CD4-positive, alpha-beta T cell (primary cell): ENCODE measurements around the gene ELOVL1. TPM values are rescaled to one million over a fixed set of nuclear protein-coding genes. Genes with fewer than 3 reads are reported as not detected.
A peak's percentile ranks its signal among the peaks of the same experiment; 100 is the strongest.

Experiments
- ATAC-seq: fragments of 200-7000 bp; cut with Tn5 transposase; one replicate; pipeline ENCODE4 v1.10.0; 2022; ENCODE audit warnings: mild to moderate bottlenecking; ENCODE audit not compliant: poor library complexity
- CTCF ChIA-PET: fragments of 350-600 bp; sonication (Branson Sonifier 250); formaldehyde crosslinking; loops from one replicate; lab custom pipeline; 2021; ENCODE audit warnings: antibody characterized with exemption, inconsistent platforms; lab: Charles Lee
- POLR2A ChIA-PET: fragments of 350-600 bp; sonication (Branson Sonifier 250); formaldehyde crosslinking; loops from one replicate; lab custom pipeline; 2021; ENCODE audit warnings: antibody characterized with exemption, inconsistent platforms; lab: Charles Lee
- DNase-seq, 14 experiments: peaks; one replicate each; pipeline ENCODE4 v3.0.0-alpha.2; 2013 to 2020; ENCODE audit warnings: mixed read lengths in 2 of 14
- H3K27ac ChIP-seq, 2 donors: one replicate each; pipeline versions ENCODE4 v1.5.1 to v1.7.0; 2013; ENCODE audit warnings: low read length in 2 of 2, low read depth in 1 of 2, mild to moderate bottlenecking in 1 of 2
- H3K27me3 ChIP-seq, 2 experiments: 1 replicate in 1 of 2; 2 replicates in 1 of 2; pipeline versions ENCODE4 v1.6.1 to v1.7.0; 2013; ENCODE audit warnings: low read length in 2 of 2, control low read depth in 1 of 2, mild to moderate bottlenecking in 1 of 2, moderate library complexity in 1 of 2; ENCODE audit not compliant: insufficient read depth in 2 of 2, control insufficient read depth in 1 of 2
- H3K36me3 ChIP-seq: one replicate; pipeline ENCODE4 v1.6.1; 2013; ENCODE audit warnings: low read length, control low read depth; ENCODE audit not compliant: insufficient read depth
- H3K4me1 ChIP-seq: one replicate; pipeline ENCODE4 v1.6.1; 2013; ENCODE audit warnings: low read length, control low read depth; ENCODE audit not compliant: insufficient read depth
- H3K4me3 ChIP-seq: one replicate; pipeline ENCODE4 v1.5.1; 2013; ENCODE audit warnings: mild to moderate bottlenecking, low read length, moderate library complexity
- H3K9me3 ChIP-seq, 2 experiments: 1 replicate in 1 of 2; 2 replicates in 1 of 2; pipeline versions ENCODE4 v1.6.1 to v1.7.0; 2013; ENCODE audit warnings: low read length in 2 of 2, mild to moderate bottlenecking in 2 of 2, control low read depth in 1 of 2, moderate library complexity in 1 of 2; ENCODE audit not compliant: control insufficient read depth in 1 of 2, insufficient read depth in 1 of 2
- H3K27ac Mint-ChIP-seq: one replicate; pipeline ENCODE4 v1.8.0; 2020; ENCODE audit warnings: mixed read lengths
- H3K27me3 Mint-ChIP-seq: one replicate; pipeline ENCODE4 v1.8.0; 2021; ENCODE audit warnings: mixed read lengths
- H3K36me3 Mint-ChIP-seq: one replicate; pipeline ENCODE4 v1.8.0; 2021; ENCODE audit warnings: low read depth, mixed read lengths
- H3K4me1 Mint-ChIP-seq: one replicate; pipeline ENCODE4 v1.8.0; 2021; ENCODE audit warnings: low read depth, mixed read lengths
- H3K4me3 Mint-ChIP-seq: one replicate; pipeline ENCODE4 v1.8.0; 2020; ENCODE audit warnings: mild to moderate bottlenecking, mixed read lengths
- H3K9me3 Mint-ChIP-seq: one replicate; pipeline ENCODE4 v1.8.0; 2020; ENCODE audit warnings: mixed read lengths
- intact Hi-C, 2 experiments: fragments of 100-400 bp; cut with DNase I in 1 of 2; cut with micrococcal nuclease in 1 of 2; formaldehyde crosslinking; loops; one replicate each; pipeline versions ENCODE4 v1.15.1 to v1.9.0; 2023 to 2025; cut with DNase I, micrococcal nuclease
- total RNA-seq, 174 experiments: library from RNA in 2 of 174; stranded (reverse) in 2 of 174; gene quantifications; one replicate each; pipeline ENCODE4 v1.2.3 and lab custom pipeline; 2021 to 2026
- TF ChIP-seq, protein P1 (sequence below): fragments of 200-600 bp; IDR thresholded peaks from one replicate; pipeline ENCODE4 v1.8.0; 2022; ENCODE audit warnings: antibody characterized with exemption, mild to moderate bottlenecking

Gene ELOVL1
- total RNA-seq, 2 experiments from 2014 or later = 28.7 to 31.2 TPM

DNA sequence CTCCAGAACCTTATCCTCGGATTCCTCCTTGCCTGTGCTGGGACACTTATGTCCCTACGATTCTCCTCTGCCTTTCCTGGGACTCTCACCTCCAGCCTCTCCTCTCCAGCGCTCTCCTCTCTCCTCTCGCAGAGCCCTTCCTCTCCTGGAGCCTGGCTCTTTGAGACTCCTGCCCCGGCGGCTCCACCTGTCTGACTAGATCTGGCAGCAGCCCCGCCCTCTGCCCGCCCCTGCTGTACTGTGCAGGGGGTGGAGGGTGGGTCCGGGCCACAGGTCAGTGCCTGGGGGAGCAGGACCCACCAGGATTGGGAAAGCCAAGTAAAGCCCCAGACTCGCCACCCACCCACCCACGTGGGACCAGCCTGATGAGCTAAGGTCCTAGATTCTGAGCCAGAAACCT, 1.6 kb downstream of the ELOVL1 start:
- ChIA-PET POLR2A (interaction anchor here (0.6 to 2.6 kb wide), 2 partner anchors 23 to 24 kb away, joined by 3 to 24 read pairs; partner anchors contain the start of genes MED8 and SZT2), CTCF (no interaction called here)
- Histone ChIP-seq H3K27me3 (no peaks in the 10 kb centered on the region), H3K4me3 (no peak overlapping the region), H3K9me3 (no peaks in the 10 kb centered on the region), H3K4me1 (peaks cover 35% of the 10 kb centered on the region), H3K27ac (peak overlapping the region; percentile 52 to 79), H3K36me3 (peaks cover 39% of the 10 kb centered on the region)
- Mint-ChIP-seq H3K27ac (peak overlapping the region; percentile 94), H3K9me3 (no peaks in the 10 kb centered on the region), H3K27me3 (no peaks in the 10 kb centered on the region), H3K36me3 (peaks cover 54% of the 10 kb centered on the region), H3K4me3 (peak overlapping the region; percentile 92), H3K4me1 (peaks cover 40% of the 10 kb centered on the region)
- peak in 1 of 14 experiments; percentile 21 for DNase-seq
- intact Hi-C loops = loop anchor here in 1 of 2 experiments (10.0 kb wide), 1 partner anchor 579 kb away; the partner anchor contains the start of gene IPO13
- ATAC-seq = no peak
- TF ChIP-seq, protein P1, sequence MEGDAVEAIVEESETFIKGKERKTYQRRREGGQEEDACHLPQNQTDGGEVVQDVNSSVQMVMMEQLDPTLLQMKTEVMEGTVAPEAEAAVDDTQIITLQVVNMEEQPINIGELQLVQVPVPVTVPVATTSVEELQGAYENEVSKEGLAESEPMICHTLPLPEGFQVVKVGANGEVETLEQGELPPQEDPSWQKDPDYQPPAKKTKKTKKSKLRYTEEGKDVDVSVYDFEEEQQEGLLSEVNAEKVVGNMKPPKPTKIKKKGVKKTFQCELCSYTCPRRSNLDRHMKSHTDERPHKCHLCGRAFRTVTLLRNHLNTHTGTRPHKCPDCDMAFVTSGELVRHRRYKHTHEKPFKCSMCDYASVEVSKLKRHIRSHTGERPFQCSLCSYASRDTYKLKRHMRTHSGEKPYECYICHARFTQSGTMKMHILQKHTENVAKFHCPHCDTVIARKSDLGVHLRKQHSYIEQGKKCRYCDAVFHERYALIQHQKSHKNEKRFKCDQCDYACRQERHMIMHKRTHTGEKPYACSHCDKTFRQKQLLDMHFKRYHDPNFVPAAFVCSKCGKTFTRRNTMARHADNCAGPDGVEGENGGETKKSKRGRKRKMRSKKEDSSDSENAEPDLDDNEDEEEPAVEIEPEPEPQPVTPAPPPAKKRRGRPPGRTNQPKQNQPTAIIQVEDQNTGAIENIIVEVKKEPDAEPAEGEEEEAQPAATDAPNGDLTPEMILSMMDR = no peak

DNA sequence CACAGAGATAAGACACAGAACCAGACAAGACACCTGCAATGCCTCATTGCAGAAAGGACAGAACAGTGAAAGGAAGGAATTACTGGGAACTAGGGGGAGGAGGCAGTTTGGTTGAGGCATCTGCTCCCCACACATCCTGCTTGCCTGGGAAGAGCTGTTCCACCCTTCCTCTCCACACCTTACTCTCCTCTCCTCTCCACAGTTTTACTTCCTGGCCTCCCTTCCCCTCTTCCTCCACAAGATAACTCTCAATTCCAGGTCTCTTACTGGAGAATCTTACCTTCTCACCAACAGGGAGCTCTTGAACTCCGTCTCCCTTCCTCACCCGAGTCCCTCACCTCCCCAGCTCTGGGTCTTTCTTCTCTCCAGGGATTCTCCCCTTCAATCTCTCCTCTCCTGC, 2.1 kb downstream of the ELOVL1 start:
- peak overlapping the region; percentile 94 for H3K27ac Mint-ChIP-seq
- no peak for ATAC-seq
- TF ChIP-seq, protein P1 = no peak
- no peak overlapping the region for H3K4me3 ChIP-seq
- peak overlapping the region in 1 of 2 donors; percentile 79 for H3K27ac ChIP-seq
- H3K9me3 ChIP-seq = no peaks in the 10 kb centered on the region
- H3K27me3 ChIP-seq = no peaks in the 10 kb centered on the region
- H3K27me3 Mint-ChIP-seq = no peaks in the 10 kb centered on the region
- H3K4me1 Mint-ChIP-seq = peaks cover 35% of the 10 kb centered on the region
- H3K36me3 Mint-ChIP-seq = peaks cover 54% of the 10 kb centered on the region
- peaks cover 40% of the 10 kb centered on the region for H3K36me3 ChIP-seq
- DNase-seq = no peak
- ChIA-PET POLR2A (interaction anchor here (0.6 kb wide), 1 partner anchor 25 kb away, joined by 3 read pairs; no protein-coding TSS in a partner anchor), CTCF (no interaction called here)
- H3K4me1 ChIP-seq = peaks cover 35% of the 10 kb centered on the region
- H3K4me3 Mint-ChIP-seq = peak overlapping the region; percentile 77
- H3K9me3 Mint-ChIP-seq = no peaks in the 10 kb centered on the region
- intact Hi-C loops = loop anchor here in 1 of 2 experiments (10.0 kb wide), 1 partner anchor 579 kb away; the partner anchor contains the start of gene IPO13

DNA sequence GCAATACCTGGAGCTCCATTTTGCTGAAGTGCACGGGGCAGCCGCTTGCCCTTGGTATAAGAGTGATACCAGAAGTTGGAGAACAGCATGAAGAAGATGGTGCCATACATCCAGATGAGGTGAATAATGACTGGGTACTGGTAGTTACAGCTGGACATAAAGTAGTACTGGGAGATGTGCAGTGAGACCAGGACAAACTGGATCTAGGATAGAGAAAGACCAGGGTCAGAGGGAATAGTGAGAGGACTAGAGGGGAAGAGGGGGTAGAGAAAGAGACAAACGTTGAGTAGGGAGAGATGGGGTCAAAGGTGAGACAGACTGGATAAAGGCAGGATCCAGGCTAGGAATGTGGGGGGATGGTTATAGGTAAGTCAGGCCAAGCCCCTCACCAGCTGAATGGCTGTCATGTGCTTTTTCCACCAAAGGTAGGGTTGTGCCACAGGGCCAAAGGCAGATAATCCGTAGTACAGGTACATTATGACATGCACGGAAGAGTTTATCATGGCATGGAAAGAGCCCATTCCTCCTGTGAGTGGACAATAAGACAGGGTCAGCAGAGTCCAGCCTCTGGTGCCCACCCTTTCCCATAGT, 3.8 kb downstream of the ELOVL1 start:
- Histone ChIP-seq H3K36me3 (peaks cover 40% of the 10 kb centered on the region), H3K4me1 (peaks cover 32% of the 10 kb centered on the region), H3K9me3 (no peaks in the 10 kb centered on the region), H3K27ac (no peak overlapping the region), H3K4me3 (no peak overlapping the region), H3K27me3 (no peaks in the 10 kb centered on the region)
- POLR2A ChIA-PET = interaction anchor here (1.2 kb wide), 1 partner anchor 25 kb away, joined by 3 read pairs; no protein-coding TSS in a partner anchor
- ATAC-seq = no peak
- DNase-seq = no peak
- CTCF ChIA-PET = no interaction called here
- TF ChIP-seq, protein P1 = no peak
- no peak overlapping the region for H3K27ac Mint-ChIP-seq
- H3K9me3 Mint-ChIP-seq = no peaks in the 10 kb centered on the region
- peaks cover 54% of the 10 kb centered on the region for H3K36me3 Mint-ChIP-seq
- no peaks in the 10 kb centered on the region for H3K27me3 Mint-ChIP-seq
- peaks cover 35% of the 10 kb centered on the region for H3K4me1 Mint-ChIP-seq
- H3K4me3 Mint-ChIP-seq = no peak overlapping the region
- intact Hi-C loops = loop anchor here in 1 of 2 experiments (5.0 to 10.0 kb wide), 2 partner anchors 581 to 682 kb away; partner anchors contain the start of genes IPO13 and YBX1
